T-helper 1 cell treated with Interleukin-12 subunit alpha and Interleukin-12 subunit beta and Interleukin-4 antibody, amounts not matched to agents 30 μg/mL and 1 μg/mL, for 36 hours (primary cell): Measurements from ENCODE around the gene ERMP1.
A peak's percentile ranks its signal among the peaks of the same experiment; 100 is the strongest.
"Not testable (repeated sequence)": the region's sequence is repeated elsewhere in the genome, so short reads cannot be mapped to it uniquely, and the experiment has no call there.

Experiments used
- H3K27ac Mint-ChIP-seq: one replicate; pipeline ENCODE4 v1.8.0; 2021; ENCODE audit warnings: mild to moderate bottlenecking, mixed read lengths
- H3K27me3 Mint-ChIP-seq: one replicate; pipeline ENCODE4 v1.8.0; 2021; ENCODE audit warnings: low read depth, mixed read lengths
- H3K36me3 Mint-ChIP-seq: one replicate; pipeline ENCODE4 v1.8.0; 2021; ENCODE audit warnings: low read depth, mixed read lengths
- H3K4me1 Mint-ChIP-seq: one replicate; pipeline ENCODE4 v1.8.0; 2021; ENCODE audit warnings: low read depth, mixed read lengths
- H3K4me3 Mint-ChIP-seq: one replicate; pipeline ENCODE4 v1.8.0; 2021; ENCODE audit warnings: mild to moderate bottlenecking, moderate library complexity, mixed read lengths
- H3K9me3 Mint-ChIP-seq: one replicate; pipeline ENCODE4 v1.8.0; 2021; ENCODE audit warnings: mixed read lengths

ERMP1 gene, protein sequence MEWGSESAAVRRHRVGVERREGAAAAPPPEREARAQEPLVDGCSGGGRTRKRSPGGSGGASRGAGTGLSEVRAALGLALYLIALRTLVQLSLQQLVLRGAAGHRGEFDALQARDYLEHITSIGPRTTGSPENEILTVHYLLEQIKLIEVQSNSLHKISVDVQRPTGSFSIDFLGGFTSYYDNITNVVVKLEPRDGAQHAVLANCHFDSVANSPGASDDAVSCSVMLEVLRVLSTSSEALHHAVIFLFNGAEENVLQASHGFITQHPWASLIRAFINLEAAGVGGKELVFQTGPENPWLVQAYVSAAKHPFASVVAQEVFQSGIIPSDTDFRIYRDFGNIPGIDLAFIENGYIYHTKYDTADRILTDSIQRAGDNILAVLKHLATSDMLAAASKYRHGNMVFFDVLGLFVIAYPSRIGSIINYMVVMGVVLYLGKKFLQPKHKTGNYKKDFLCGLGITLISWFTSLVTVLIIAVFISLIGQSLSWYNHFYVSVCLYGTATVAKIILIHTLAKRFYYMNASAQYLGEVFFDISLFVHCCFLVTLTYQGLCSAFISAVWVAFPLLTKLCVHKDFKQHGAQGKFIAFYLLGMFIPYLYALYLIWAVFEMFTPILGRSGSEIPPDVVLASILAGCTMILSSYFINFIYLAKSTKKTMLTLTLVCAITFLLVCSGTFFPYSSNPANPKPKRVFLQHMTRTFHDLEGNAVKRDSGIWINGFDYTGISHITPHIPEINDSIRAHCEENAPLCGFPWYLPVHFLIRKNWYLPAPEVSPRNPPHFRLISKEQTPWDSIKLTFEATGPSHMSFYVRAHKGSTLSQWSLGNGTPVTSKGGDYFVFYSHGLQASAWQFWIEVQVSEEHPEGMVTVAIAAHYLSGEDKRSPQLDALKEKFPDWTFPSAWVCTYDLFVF

DNA sequence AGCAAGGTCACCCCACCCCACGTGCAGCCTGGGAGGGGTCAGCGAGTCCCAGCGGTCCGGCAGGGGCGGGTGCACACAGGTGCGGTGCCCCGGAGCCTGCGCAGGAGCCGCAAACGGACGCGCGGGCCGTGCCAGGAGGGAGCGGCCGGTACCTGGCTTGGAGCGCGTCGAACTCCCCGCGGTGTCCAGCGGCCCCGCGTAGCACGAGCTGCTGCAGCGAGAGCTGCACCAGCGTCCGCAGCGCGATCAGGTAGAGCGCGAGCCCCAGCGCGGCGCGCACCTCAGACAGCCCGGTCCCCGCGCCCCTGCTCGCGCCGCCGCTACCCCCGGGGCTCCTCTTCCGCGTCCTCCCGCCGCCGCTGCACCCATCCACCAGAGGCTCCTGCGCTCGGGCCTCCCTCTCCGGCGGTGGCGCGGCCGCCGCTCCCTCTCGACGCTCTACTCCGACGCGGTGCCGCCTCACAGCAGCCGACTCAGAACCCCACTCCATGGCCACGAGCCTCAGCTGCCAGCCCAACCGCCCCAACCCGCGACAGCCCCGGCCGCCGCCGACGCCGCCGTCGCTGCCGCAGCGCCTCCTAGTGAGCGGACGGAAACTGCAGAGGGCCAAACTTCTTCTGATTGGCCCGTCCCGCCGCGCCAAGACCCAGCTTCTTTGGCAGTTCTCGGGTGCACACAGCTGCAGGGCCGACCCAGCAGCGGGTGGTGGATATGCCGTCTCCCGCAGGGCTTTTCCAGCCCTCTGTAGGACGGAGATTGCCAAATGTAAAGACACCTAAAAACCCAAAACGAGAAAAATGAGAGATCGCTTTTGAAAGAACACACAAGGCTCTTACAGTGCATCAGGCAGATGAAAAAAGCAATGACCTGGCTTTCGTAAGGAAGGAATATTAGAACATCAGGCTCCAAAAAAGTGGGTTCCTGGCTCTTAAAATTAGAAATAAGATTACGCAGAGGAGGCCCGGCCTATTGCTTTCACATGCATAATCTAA lies at the start of gene ERMP1:
Gene ERMP1 (minus strand): TSS at position 580 of the 992 bp plus-strand sequence. CDS start 90 bp downstream, at position 490.
- Mint-ChIP-seq H3K27ac (peak within 1 kb of the TSS; percentile 88), H3K9me3 (no peaks in the 10 kb centered on the region), H3K4me1 (peaks cover 37% of the 10 kb centered on the region), H3K36me3 (peaks cover 22% of the 10 kb centered on the region), H3K27me3 (no peaks in the 10 kb centered on the region), H3K4me3 (peak within 1 kb of the TSS; percentile 94)

DNA sequence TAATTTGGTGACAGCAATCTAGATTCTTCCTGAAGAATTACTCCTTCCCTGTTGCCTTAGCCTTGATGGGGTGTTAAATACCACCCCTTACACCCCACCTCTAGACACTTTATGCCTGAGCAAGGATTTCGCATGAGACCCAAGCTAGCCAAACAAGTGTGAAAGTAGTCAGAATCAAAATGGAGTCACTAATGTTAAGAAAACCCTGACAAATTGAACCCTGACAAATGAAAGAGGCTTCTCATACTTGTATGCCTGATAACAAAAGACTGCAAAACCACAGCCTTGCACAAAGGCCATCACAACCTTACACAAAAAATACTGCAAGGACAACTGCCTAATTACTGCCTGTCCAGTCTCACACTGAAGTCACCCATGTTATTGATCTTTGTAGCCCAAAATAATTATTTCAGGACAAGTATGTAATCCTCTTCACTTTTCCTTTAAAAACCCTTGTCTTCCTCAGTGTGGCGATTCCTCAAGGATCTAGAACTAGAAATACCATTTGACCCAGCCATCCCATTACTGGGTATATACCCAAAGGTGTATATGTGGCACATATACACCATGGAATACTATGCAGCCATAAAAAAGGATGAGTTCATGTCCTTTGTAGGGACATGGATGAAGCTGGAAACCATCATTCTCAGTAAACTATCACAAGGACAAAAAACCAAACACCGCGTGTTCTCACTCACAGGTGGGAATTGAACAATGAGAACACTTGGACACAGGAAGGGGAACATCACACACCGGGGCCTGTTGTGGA lies 49.5 kb upstream of the ERMP1 start:
- not testable (repeated sequence) for H3K9me3 Mint-ChIP-seq, H3K4me3 Mint-ChIP-seq, H3K27me3 Mint-ChIP-seq, H3K36me3 Mint-ChIP-seq, H3K27ac Mint-ChIP-seq
- H3K4me1 Mint-ChIP-seq, result peaks cover 14% of the 10 kb centered on the region

DNA sequence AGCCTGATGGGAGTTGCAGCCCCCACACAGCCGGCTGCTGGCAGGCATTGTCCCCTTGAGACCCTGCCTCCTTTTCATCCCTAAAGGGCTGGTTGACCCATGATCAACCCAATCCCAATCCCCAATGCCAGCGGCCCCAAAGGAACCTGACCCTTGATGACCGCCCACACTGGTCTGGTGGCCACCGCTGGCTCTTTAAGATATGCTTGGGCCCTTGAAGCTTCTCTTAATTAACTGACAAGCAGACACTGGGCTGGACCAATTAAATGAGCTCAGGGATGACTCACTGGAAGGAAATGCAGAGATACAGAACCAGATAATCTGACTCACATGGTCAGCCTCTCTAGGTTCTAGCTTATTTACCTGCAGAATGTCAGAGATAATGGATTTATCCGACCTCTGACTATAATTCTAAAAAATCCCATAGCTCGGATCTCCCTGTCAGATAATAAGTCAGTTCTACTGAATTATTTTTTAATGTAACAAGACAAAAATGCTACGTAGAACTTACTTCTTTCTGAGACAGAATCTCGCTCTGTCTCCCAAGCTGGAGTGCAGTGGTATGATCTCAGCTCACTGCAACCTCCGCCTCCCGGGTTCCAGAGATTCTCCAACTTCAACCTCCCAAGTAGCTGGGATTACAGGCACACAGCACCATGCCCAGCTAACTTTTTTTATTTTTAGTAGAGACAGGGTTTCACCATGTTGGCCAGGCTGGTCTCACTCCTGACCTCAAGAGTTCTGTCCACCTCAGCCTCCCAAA lies 46.7 kb upstream of the ERMP1 start:
- peaks cover 3% of the 10 kb centered on the region for H3K9me3 Mint-ChIP-seq
- peaks cover 20% of the 10 kb centered on the region for H3K36me3 Mint-ChIP-seq
- H3K27ac Mint-ChIP-seq, result no peak overlapping the region
- peaks cover 18% of the 10 kb centered on the region for H3K4me1 Mint-ChIP-seq
- H3K27me3 Mint-ChIP-seq, result no peaks in the 10 kb centered on the region
- H3K4me3 Mint-ChIP-seq, result no peak overlapping the region

DNA sequence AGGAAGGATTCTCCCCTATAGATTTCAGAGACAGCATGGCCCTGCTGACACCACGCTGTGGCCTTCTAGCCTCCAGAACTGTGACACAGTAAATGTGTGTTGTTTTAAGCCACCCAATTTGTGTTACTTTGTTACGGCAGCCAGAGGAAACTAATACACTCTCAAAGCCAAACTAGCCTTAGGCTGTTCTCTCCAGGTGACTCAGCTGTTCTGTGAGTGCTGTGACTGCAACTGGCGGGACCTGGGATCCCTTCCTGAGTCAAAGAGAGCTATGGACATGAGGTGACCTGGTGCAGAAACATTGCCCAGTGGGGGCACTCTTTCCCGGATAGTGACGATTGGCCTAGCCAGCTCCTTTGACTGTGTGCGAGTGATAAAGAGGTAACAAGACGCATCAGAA lies 43.8 kb upstream of the ERMP1 start:
- Mint-ChIP-seq H3K4me1 (peaks cover 29% of the 10 kb centered on the region), H3K27me3 (no peaks in the 10 kb centered on the region), H3K36me3 (peaks cover 21% of the 10 kb centered on the region), H3K9me3 (no peaks in the 10 kb centered on the region), H3K27ac (no peak overlapping the region), H3K4me3 (no peak overlapping the region)

DNA sequence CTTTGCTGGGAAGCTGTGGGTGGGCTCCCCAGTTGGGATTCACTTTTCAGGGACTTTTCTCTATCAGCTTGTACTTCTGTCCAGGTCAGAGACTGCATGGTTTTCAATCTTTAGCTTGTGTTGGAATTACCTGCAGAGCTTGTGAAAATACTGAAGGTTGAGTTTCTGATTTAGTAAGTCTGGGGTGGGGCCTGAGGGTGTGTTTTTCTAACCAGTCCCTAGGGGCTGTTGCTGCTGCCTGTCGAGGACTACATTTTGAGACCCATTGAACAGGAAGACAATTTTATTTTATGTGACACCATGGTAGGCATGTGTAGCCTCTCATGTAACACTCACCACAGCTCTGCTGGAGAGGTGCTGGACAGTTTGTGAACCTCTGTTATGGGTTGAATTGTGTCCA lies 43.1 kb upstream of the ERMP1 start:
- no peaks in the 10 kb centered on the region for H3K9me3 Mint-ChIP-seq
- no peaks in the 10 kb centered on the region for H3K27me3 Mint-ChIP-seq
- no peak overlapping the region for H3K4me3 Mint-ChIP-seq
- peaks cover 29% of the 10 kb centered on the region for H3K4me1 Mint-ChIP-seq
- peaks cover 21% of the 10 kb centered on the region for H3K36me3 Mint-ChIP-seq
- H3K27ac Mint-ChIP-seq, result peak overlapping the region; percentile 21

DNA sequence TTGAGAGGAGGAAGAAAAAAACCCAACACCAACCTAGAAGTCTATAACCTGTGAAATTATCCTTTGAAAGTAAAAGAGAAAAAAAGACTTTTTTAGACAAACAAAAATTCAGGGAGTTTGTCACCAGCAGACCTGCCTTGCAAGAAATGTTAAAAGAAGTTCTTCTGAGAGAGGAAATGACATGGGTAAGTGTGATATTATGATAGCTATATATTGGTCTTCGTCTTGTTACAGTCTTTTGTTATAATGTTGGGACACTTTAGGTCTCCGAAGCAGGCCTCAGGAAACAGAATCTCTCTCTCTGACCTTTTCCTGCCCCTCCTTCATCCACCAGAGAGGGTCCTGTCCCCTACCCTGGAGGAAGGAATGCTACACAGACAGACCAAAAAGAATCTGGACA lies 41.1 kb upstream of the ERMP1 start:
- H3K4me3 Mint-ChIP-seq, result no peak overlapping the region
- H3K27me3 Mint-ChIP-seq, result no peaks in the 10 kb centered on the region
- peak overlapping the region; percentile 15 for H3K27ac Mint-ChIP-seq
- no peaks in the 10 kb centered on the region for H3K9me3 Mint-ChIP-seq
- peaks cover 39% of the 10 kb centered on the region for H3K4me1 Mint-ChIP-seq
- peaks cover 30% of the 10 kb centered on the region for H3K36me3 Mint-ChIP-seq

DNA sequence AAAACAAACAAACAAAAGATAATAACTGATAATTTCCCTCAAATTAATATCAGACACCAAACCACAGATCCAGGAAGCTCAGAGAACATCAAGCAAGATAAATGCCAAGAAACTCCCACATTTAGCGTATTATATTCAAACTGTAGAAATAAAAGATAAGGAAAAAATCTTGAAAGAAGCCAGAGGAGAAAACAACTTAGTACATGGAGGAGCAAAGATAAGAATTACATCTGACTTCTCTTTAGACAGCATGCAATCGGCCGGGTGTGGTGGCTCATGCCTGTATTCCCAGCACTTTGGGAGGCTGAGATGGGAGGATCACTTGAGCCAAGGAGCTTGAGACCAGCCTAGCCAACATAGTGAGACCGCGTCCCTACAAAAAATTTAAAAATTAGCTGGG lies 40.5 kb upstream of the ERMP1 start:
- H3K4me3 Mint-ChIP-seq, result no peak overlapping the region
- no peak overlapping the region for H3K27ac Mint-ChIP-seq
- H3K4me1 Mint-ChIP-seq, result peaks cover 39% of the 10 kb centered on the region
- H3K36me3 Mint-ChIP-seq, result peaks cover 30% of the 10 kb centered on the region
- no peaks in the 10 kb centered on the region for H3K27me3 Mint-ChIP-seq
- no peaks in the 10 kb centered on the region for H3K9me3 Mint-ChIP-seq

DNA sequence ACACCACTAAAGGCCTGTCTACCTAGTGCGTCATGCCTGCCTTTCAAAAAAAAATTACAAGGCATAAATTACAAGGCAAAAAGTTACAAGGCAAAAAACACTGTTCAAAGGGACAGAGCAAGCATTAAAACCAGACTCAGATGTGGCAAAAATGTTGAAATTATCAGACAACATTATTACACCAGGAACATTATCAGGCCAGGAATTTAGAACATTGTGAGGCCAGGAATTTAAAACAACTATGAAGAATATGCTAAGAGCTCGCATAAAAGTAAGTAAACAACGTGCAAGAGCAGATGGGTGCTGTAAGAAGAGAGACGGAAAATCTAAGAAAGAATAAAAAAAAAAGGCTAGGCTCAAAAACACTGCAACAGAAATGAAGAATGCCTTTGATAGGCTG lies 39.6 kb upstream of the ERMP1 start:
- no peaks in the 10 kb centered on the region for H3K27me3 Mint-ChIP-seq
- H3K27ac Mint-ChIP-seq, result no peak overlapping the region
- H3K4me3 Mint-ChIP-seq, result no peak overlapping the region
- H3K9me3 Mint-ChIP-seq, result no peaks in the 10 kb centered on the region
- H3K36me3 Mint-ChIP-seq, result peaks cover 37% of the 10 kb centered on the region
- H3K4me1 Mint-ChIP-seq, result peaks cover 39% of the 10 kb centered on the region

DNA sequence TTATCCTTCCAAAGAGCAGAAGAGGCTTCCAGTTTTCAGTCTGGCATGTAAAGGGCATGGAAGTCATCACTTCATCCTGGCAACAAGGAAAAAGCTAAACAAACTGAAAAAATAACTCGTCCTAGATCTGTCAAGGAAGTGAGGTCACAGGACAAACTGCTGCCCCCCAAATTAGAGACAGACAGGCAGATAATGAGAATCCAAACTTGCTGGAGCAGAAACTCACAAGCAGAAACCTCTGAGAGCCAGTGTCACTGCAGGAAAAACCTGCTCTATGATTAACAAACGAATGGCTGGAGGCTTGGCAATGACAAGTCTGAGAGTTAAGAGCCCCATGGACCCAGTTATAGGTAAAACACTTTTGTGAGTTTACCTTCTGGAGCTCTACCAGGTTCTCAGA lies 38.9 kb upstream of the ERMP1 start:
- peaks cover 39% of the 10 kb centered on the region for H3K4me1 Mint-ChIP-seq
- H3K36me3 Mint-ChIP-seq, result peaks cover 39% of the 10 kb centered on the region
- H3K27ac Mint-ChIP-seq, result no peak overlapping the region
- H3K27me3 Mint-ChIP-seq, result no peaks in the 10 kb centered on the region
- no peaks in the 10 kb centered on the region for H3K9me3 Mint-ChIP-seq
- no peak overlapping the region for H3K4me3 Mint-ChIP-seq

DNA sequence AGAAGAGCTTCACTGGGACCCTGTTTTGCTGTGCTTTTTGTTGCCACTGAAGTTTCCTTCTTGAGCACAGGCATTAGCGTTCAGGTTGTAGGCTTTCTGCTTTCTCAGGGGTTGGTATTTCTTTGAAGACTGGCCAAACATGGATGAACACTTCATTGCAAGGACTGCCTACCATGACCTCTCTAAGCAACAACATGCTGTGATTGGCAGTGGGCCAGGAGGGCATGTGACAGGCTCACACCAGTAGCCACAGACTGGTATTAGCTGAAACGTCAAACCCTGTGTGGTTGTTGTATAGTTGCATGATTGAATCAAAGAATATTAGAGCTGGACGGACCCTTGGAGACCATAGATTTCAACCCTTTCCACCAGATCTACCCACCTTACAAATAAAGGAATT lies 37.8 kb upstream of the ERMP1 start:
- H3K36me3 Mint-ChIP-seq, result peaks cover 32% of the 10 kb centered on the region
- H3K27me3 Mint-ChIP-seq, result no peaks in the 10 kb centered on the region
- no peak overlapping the region for H3K27ac Mint-ChIP-seq
- H3K4me3 Mint-ChIP-seq, result no peak overlapping the region
- H3K4me1 Mint-ChIP-seq, result peaks cover 30% of the 10 kb centered on the region
- H3K9me3 Mint-ChIP-seq, result no peaks in the 10 kb centered on the region

DNA sequence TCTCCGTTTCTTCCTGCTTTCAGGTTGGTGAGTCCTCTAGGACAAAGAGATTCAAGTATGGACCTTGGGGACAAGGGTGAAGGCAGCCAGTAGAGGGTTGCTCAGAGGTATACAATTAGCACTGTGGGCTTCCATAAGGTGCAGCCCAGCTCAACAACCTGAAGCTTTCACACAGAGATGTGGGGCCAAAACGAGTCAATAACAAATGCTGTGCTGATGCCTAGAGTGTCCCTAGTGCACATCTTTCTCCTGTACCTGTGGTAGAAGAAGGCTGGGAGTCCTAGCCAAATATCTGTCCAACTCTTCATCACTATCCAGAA lies 37.1 kb upstream of the ERMP1 start:
- Mint-ChIP-seq H3K27ac (no peak overlapping the region), H3K4me1 (peaks cover 24% of the 10 kb centered on the region), H3K4me3 (no peak overlapping the region)

DNA sequence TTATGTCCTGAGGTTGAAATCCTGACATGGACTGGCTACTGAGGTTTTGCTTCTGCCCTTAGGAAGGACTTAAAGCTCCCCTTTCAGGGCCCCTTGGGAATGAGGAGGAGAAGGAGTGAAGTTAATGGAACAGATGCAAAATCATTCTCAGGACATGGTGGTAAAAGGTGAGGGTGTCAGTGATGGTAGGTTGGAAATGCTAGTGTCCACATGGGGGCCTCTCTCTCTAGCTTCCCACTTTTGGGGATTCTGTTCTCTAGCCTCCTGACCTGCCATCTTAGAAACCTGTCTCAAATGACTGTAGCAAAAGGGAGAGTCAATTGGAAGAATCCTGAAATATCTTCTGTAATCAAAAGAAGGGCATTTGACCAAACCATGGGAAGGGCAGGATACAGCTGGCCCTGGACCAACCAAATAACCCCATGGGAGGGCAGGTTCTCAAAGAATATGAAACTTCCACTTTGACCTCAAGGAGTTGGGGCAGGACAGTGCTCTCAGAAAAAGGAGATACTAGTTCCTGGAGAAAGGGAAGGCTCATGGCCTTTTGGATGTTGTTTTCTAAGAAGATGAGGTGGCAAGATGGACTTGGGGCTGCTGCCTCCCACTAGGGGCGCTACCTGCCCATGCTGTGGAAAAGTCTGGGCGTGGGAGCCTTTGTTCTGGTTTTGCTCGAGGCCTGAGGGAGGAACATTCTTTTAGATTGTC lies 36.5 kb upstream of the ERMP1 start:
- peaks cover 25% of the 10 kb centered on the region for H3K36me3 Mint-ChIP-seq
- no peaks in the 10 kb centered on the region for H3K27me3 Mint-ChIP-seq
- no peak overlapping the region for H3K27ac Mint-ChIP-seq
- peaks cover 20% of the 10 kb centered on the region for H3K4me1 Mint-ChIP-seq
- no peak overlapping the region for H3K4me3 Mint-ChIP-seq
- H3K9me3 Mint-ChIP-seq, result no peaks in the 10 kb centered on the region

More for the DNA sequence above, 37.1 kb upstream of the ERMP1 start:
- Mint-ChIP-seq H3K36me3 (peaks cover 29% of the 10 kb centered on the region), H3K27me3 (no peaks in the 10 kb centered on the region), H3K9me3 (no peaks in the 10 kb centered on the region)

DNA sequence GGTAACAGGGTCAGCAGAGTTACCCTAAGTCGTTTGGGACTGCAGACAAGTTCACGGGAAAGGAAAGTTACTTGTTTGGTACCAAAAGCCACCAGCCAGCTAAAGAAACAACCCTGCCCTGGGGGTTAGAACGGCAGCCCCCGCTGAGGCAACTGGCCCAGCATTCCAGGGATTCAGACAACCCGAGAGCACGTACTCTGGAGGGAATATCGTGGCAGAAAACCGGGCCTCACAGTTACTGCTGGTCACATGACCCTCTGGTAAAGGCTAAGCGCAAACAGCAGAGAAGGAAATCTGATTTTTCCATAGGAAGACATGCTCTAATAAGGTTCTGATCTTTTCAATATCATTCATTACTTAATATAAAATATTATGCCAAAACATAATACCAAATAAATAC lies 35.3 kb upstream of the ERMP1 start:
- H3K4me1 Mint-ChIP-seq, result peaks cover 10% of the 10 kb centered on the region
- H3K4me3 Mint-ChIP-seq, result no peak overlapping the region
- H3K27ac Mint-ChIP-seq, result no peak overlapping the region
- H3K9me3 Mint-ChIP-seq, result no peaks in the 10 kb centered on the region
- H3K36me3 Mint-ChIP-seq, result peaks cover 25% of the 10 kb centered on the region
- no peaks in the 10 kb centered on the region for H3K27me3 Mint-ChIP-seq
